Measurements from ENCODE around the gene USP47. TPM values are rescaled to one million over a fixed set of nuclear protein-coding genes. Genes with fewer than 3 reads are reported as not detected.

The USP47 gene
- total RNA-seq, 2 donors from 2014 or later: 35.3 to 38.9 TPM

DNA sequence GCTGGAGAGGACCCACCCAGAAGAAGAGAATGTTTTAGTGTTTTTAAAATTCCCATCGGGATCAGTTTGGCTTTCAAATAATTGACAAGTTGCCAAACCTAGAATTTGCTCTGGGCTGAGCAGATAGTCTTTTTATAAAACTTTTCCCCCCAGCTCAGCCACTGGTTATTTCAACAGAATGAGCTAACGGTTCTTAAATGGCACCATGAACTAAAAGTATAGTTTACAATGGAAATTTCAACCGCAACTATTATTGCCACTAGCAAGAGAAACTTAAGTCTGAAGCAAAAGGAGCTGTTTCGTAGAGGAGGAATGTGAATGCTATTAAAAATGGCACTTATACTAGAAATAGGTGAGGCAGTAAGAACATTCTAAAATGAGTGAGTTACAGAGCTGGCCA lies 163.3 kb downstream of the USP47 start:
- intact Hi-C loops (cut with DNase I, micrococcal nuclease): no loop called here
- DNase-seq: no peak
- ATAC-seq: no peak

DNA sequence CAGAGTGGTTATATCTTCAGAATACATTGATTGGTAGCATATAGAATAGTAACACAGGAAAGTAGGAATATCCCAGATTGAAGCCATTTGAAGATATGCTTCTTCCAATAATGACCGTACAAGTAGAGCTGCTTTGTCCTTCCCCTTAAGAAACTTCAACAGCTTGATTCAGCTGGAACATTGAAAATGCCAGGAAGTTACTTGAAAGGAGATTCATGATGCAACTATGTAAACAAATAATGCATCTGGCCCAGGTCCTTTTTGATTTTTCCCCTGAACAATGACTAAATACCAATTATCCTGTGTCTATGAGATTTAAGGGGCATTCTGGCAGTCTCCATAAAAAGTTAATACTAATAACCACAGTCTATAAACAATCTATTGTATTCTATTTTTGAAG lies 163.7 kb downstream of the USP47 start:
- intact Hi-C loops (cut with DNase I, micrococcal nuclease): no loop called here
- no peak for DNase-seq
- ATAC-seq: no peak

DNA sequence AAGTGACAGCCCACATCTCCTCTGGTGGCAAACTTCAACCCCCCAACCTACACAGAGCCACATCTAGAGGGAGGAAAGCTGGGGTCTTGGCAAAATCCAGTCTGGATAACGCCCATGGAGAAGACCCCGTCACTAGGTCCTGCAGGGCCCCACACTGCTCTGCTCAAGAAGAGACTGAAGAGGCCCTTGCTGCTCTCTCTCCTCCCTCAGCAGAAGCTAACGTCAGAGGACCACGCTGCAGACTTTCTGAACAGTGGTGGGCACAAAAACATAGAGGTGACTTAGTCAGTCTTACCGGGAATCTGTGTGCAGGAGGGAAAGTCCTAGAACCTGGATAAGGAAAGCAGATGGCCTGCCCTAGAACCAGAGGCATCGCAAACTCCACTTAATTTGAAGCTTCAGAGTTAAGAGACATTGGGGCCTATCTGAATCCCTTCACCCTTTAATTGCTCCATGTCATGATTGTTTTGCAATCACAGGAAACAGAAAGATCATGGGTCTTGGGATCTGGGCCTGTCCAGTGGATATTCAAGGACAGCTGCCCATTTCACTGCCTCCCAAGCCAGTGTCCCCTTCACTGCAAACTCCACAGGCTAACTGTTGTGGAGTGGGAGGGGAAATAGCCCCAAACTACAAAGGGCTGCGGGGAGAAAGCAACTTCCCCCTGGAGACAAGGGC lies 164.9 kb downstream of the USP47 start:
- intact Hi-C loops (cut with DNase I, micrococcal nuclease): no loop called here
- ATAC-seq (no peak), DNase-seq (no peak)

DNA sequence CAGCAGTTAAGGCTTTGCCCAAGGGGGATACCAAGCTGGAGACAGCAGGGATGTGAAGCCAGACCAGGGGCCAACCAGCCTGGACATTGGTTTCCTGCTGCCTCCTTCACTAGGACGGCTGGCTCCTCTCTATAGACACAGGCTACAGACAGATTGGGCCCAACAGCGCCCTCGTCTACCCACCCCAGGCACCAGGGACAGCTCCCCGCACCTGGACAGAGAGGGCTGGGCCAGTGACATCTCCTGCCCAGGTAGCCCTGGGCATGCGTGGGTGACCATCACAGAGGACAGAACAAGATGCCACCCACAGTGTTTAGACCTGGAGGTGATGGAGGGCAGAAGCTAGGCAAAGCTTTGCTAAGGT lies 165.4 kb downstream of the USP47 start:
- ATAC-seq: no peak
- intact Hi-C loops (cut with DNase I, micrococcal nuclease): no loop called here

DNA sequence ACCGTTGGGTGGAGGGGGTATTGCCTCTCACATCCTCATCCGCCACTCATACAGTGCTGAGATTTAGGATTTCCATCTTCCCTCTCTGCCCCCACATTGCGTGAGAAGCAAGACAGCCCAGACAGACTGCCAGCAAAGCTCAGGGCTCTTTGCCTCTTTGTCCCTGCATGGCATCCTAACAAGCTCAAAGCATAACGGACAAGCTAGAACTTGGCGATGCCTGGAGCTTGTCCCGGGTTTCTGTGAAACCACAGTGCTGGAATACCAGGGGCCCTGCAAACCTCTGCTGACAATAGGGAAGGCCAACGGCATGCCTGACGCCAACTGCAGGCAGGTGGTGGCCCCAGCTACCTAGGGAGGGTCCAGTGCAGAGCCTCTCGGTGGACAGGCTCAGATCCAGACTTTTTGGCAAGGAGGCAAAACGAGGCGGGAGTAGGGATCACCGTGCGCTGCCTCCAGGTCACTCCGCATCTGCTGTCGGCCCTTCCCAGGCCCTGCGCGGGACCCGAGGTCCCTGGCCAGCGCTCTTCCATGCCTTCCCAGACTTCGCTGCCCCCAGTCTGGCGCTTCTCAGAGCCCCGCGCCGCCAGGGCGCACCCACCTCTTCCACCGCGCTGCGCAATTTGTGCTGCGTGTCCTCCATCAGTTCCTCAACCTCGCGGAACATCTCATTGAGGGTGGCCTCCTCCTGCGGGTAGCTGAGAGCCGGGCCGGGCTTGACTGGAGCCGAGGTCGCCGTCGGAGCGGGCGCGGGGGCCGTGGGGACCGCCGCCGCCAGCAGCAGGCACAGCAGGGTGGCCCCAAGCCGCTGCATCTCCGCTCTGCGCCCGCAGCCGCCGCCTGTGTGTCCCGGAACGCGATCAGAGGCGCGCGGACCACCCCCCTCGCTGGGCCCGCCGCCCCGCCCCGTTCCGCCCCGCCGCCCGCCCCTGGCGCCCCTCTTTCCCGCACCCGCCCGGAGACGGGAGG lies 166.3 kb downstream of the USP47 start, which contains the start of gene DKK3:
DKK3 (minus strand) TSS at position 858 of the 969 bp plus-strand sequence; CDS start at position 814, 44 bp downstream.
- ATAC-seq (no peak), DNase-seq (no peak)
- intact Hi-C loops (cut with DNase I, micrococcal nuclease): no loop called here

More for the DNA sequence above, 165.4 kb downstream of the USP47 start:
- DNase-seq: no peak

Other genes with a start within 250 kb of the USP47 start
- 1 to 10 TPM; 3.6 to 5.9 TPM for gene GALNT18, start 220.0 kb upstream of the USP47 start, total RNA-seq
- 10 to 100 TPM in 1 of 2 donors, 1 to 10 TPM in 1; 8.1 to 19.5 TPM for gene DKK3, start 166.7 kb downstream of the USP47 start, total RNA-seq

Measured in left colon (tissue), 2 donors.